ENCODE measurements around the gene LIPT1.

Gene LIPT1

GRCh38 chr2:99152199-99152895, 2.4 kb upstream of the LIPT1 start:
- TF ChIP-seq GATA1 (IDR thresholded peaks at IDR 0.05; ENCODE audit: low read depth, low read length) (no peak), POLR2A (IDR thresholded peaks at IDR 0.05; ENCODE audit: low read length) (no peak)
- no peak for DNase-seq

GRCh38 chr2:99153921-99154604, 704 bp upstream of the LIPT1 start:
- peak; percentile 54 to 78 for DNase-seq
- no peak for TF ChIP-seq POLR2A (IDR thresholded peaks at IDR 0.05; ENCODE audit: low read length)
- no peak for TF ChIP-seq GATA1 (IDR thresholded peaks at IDR 0.05; ENCODE audit: low read depth, low read length)

- TF ChIP-seq POLR2A (IDR thresholded peaks at IDR 0.05; ENCODE audit: low read length): no peak
- no peak for TF ChIP-seq GATA1 (IDR thresholded peaks at IDR 0.05; ENCODE audit: low read depth, low read length)
- DNase-seq: no peak
These were observed 2.1 kb downstream of the LIPT1 start for GRCh38 chr2:99156891-99157290.

- DNase-seq: no peak
- TF ChIP-seq GATA1 (IDR thresholded peaks at IDR 0.05; ENCODE audit: low read depth, low read length) (no peak), POLR2A (IDR thresholded peaks at IDR 0.05; ENCODE audit: low read length) (no peak)
These were observed 3.8 kb downstream of the LIPT1 start for GRCh38 chr2:99158599-99158998.

GRCh38 chr2:99159594-99159993, 4.8 kb downstream of the LIPT1 start:
- TF ChIP-seq POLR2A (IDR thresholded peaks at IDR 0.05; ENCODE audit: low read length) (no peak), GATA1 (IDR thresholded peaks at IDR 0.05; ENCODE audit: low read depth, low read length) (no peak)
- DNase-seq: no peak

GRCh38 chr2:99166218-99166617, 11.5 kb downstream of the LIPT1 start:
- no peak for TF ChIP-seq POLR2A (IDR thresholded peaks at IDR 0.05; ENCODE audit: low read length)
- no peak for DNase-seq

- no peak for DNase-seq
- TF ChIP-seq POLR2A (IDR thresholded peaks at IDR 0.05; ENCODE audit: low read length): no peak
- no peak for TF ChIP-seq GATA1 (IDR thresholded peaks at IDR 0.05; ENCODE audit: low read depth, low read length)
These were observed 14.8 kb downstream of the LIPT1 start for GRCh38 chr2:99169534-99169933.

- no peak for TF ChIP-seq GATA1 (IDR thresholded peaks at IDR 0.05; ENCODE audit: low read depth, low read length)
- TF ChIP-seq POLR2A (IDR thresholded peaks at IDR 0.05; ENCODE audit: low read length): no peak
- no peak for DNase-seq
These were observed 16.8 kb downstream of the LIPT1 start for GRCh38 chr2:99171377-99172140.

GRCh38 chr2:99180755-99181623, 26.2 kb downstream of the LIPT1 start, which contains the start of the genes MITD1 and MRPL30:
Gene MITD1 (minus strand): TSS chr2:99181058. CDS start chr2:99180981, 77 bp downstream.
Gene MRPL30 (plus strand): TSS chr2:99181184. CDS start chr2:99186204, 5,020 bp downstream.
- peak; percentile 94 to 95 for DNase-seq
- no peak for TF ChIP-seq GATA1 (IDR thresholded peaks at IDR 0.05; ENCODE audit: low read depth, low read length)
- peak; percentile 90 for TF ChIP-seq POLR2A (IDR thresholded peaks at IDR 0.05; ENCODE audit: low read length)

GRCh38 chr2:99181624-99182000, 26.8 kb downstream of the LIPT1 start:
- DNase-seq: peak; percentile 41 to 46
- TF ChIP-seq GATA1 (IDR thresholded peaks at IDR 0.05; ENCODE audit: low read depth, low read length): no peak
- no peak for TF ChIP-seq POLR2A (IDR thresholded peaks at IDR 0.05; ENCODE audit: low read length)

GRCh38 chr2:99183025-99183424, 28.3 kb downstream of the LIPT1 start:
- DNase-seq: no peak
- no peak for TF ChIP-seq POLR2A (IDR thresholded peaks at IDR 0.05; ENCODE audit: low read length)
- no peak for TF ChIP-seq GATA1 (IDR thresholded peaks at IDR 0.05; ENCODE audit: low read depth, low read length)

GRCh38 chr2:99184811-99185210, 30.0 kb downstream of the LIPT1 start:
- TF ChIP-seq GATA1 (IDR thresholded peaks at IDR 0.05; ENCODE audit: low read depth, low read length): no peak
- TF ChIP-seq POLR2A (IDR thresholded peaks at IDR 0.05; ENCODE audit: low read length): no peak
- no peak for DNase-seq

- DNase-seq: no peak
- TF ChIP-seq POLR2A (IDR thresholded peaks at IDR 0.05; ENCODE audit: low read length): no peak
- TF ChIP-seq GATA1 (IDR thresholded peaks at IDR 0.05; ENCODE audit: low read depth, low read length): no peak
These were observed 32.2 kb downstream of the LIPT1 start for GRCh38 chr2:99187011-99187410.

Data from erythroblast (primary cell).